Measurements from ENCODE around the gene TSHZ1.

TSHZ1 gene

DNA sequence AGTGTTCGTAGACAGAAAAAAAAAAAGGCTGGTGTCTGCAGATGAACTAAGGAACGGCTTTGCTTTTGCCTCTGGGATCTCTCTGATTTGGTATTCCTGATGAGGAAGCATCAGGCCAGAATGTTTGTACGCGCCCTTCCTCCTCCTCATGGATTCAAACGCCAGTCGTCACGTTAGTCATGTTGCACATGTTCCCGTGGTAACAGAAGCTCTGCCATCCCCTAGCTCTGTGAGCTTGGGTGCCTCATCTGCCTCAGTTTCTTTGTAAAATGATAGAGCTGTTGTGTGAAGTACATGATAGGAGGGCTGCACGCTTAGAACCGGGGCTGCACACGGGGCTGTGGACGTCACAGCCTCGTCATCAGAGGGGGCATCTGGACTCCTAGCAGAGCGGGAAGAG lies 47.0 kb downstream of the TSHZ1 start:
- no peak overlapping the region for H3K4me3 ChIP-seq (ENCODE audit: low read length)
- H3K4me1 ChIP-seq (ENCODE audit: control insufficient read depth, low read depth, low read length), result no peaks in the 10 kb centered on the region
- no peak overlapping the region for H3K9ac ChIP-seq (ENCODE audit: low read length)
- H3K36me3 ChIP-seq (ENCODE audit: control insufficient read depth, low read depth, low read length), result no peaks in the 10 kb centered on the region
- H3K9me3 ChIP-seq (ENCODE audit: control insufficient read depth, low read depth, low read length), result no peaks in the 10 kb centered on the region
- H3K27ac ChIP-seq (ENCODE audit: low read length), result no peak overlapping the region
- no peaks in the 10 kb centered on the region for H3K27me3 ChIP-seq (ENCODE audit: control insufficient read depth, insufficient read depth, low read length)

DNA sequence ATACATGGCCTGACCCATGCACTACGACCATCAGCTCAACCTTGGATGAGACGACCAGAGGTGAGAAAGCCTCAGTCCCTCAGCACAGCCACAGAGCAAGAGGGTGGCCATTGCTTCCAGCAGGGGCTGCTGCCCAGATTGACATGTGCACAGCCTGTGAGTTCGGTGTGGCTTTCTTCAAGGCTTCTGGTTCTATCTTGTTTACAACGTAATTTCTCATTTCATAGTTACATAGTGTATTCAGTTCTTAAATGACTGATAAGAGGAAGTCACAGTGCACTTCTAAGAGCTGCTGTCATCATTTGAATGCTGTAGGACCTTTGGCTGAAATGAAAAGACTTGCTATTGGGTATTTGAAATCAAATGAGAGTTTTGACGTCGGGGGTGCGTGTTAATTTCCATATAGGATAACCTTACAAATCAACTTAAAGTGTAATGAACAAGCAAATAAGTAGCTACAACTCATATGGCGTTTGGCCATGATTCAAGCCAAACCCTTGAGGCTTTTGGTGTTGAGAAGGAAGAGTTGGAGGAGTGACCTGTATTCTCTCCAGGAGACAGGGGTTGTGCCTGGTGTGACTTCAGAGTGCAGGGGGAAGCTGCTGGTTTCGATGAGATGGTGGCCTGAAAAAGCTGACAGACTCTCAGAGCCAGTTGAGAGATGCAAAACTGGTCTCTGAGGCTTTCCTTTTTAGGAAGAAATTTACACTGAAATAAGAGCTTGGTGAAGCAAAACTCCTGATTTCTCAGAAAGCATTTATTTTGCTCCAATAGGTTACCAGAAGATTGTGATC lies 51.0 kb downstream of the TSHZ1 start:
- no peak overlapping the region for H3K9ac ChIP-seq (ENCODE audit: low read length)
- H3K4me3 ChIP-seq (ENCODE audit: low read length), result no peak overlapping the region
- H3K9me3 ChIP-seq (ENCODE audit: control insufficient read depth, low read depth, low read length), result no peaks in the 10 kb centered on the region
- H3K36me3 ChIP-seq (ENCODE audit: control insufficient read depth, low read depth, low read length), result no peaks in the 10 kb centered on the region
- no peak overlapping the region for H3K27ac ChIP-seq (ENCODE audit: low read length)
- H3K4me1 ChIP-seq (ENCODE audit: control insufficient read depth, low read depth, low read length), result no peaks in the 10 kb centered on the region
- no peaks in the 10 kb centered on the region for H3K27me3 ChIP-seq (ENCODE audit: control insufficient read depth, insufficient read depth, low read length)

DNA sequence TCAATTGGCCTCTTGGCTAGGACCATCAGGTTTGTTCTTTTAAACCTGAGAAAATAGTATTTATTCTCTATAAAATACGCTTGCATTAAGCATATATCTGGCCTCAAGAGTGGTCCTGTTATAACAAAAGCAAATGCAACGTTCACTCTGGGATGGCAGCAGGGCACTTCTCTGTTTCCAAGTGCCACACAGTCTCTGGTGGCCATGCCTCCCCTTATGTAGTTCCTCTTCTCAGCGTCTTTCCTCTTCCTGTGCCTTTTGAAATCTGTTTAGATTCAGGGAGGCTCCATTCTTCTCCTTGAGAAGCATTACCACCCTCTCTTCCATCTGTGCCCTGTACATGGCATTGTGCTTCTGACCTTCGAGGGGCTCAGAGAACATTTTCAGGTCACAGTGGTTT lies 51.9 kb downstream of the TSHZ1 start:
- Histone ChIP-seq H3K9ac (ENCODE audit: low read length) (no peak overlapping the region), H3K27ac (ENCODE audit: low read length) (no peak overlapping the region), H3K4me1 (ENCODE audit: control insufficient read depth, low read depth, low read length) (no peaks in the 10 kb centered on the region), H3K9me3 (ENCODE audit: control insufficient read depth, low read depth, low read length) (no peaks in the 10 kb centered on the region), H3K27me3 (ENCODE audit: control insufficient read depth, insufficient read depth, low read length) (no peaks in the 10 kb centered on the region), H3K36me3 (ENCODE audit: control insufficient read depth, low read depth, low read length) (no peaks in the 10 kb centered on the region), H3K4me3 (ENCODE audit: low read length) (no peak overlapping the region)

GRCh38 chr18:75264195-75264594 lies 53.6 kb downstream of the TSHZ1 start:
- Histone ChIP-seq H3K9me3 (ENCODE audit: control insufficient read depth, low read depth, low read length) (no peaks in the 10 kb centered on the region), H3K36me3 (ENCODE audit: control insufficient read depth, low read depth, low read length) (no peaks in the 10 kb centered on the region), H3K27ac (ENCODE audit: low read length) (no peak overlapping the region), H3K4me1 (ENCODE audit: control insufficient read depth, low read depth, low read length) (no peaks in the 10 kb centered on the region), H3K27me3 (ENCODE audit: control insufficient read depth, insufficient read depth, low read length) (no peaks in the 10 kb centered on the region), H3K9ac (ENCODE audit: low read length) (no peak overlapping the region), H3K4me3 (ENCODE audit: low read length) (no peak overlapping the region)

DNA sequence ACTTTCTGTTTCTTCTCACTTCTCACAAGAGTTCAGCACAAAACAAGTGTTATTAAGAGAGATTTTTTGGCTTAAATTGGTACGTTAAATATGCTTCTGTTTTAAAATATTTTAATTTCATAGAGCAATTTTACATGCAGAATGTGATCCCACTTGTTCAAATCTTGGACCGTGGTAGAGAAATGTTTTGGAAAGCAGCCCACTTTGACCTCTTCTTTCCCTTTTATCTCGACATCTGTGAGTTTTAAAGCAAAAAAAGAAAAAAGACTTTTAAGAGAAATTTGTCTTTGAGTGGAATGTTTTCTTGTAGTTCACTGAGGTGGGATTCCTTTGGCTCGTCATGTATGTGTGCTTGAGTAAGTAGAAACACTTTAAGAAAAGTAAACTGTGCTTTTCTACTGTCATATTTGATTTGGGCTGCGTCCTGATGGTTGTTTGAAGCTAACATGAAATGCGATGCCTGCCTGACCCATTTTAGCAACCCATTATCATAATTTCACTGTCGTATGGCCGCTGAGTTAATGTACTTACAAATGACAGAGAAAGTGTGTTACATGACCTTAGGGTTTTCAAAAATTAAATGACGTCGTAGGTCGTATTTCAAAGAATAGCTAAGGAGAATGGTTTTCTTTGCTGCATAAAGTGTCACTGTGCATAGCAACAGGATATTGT lies 54.5 kb downstream of the TSHZ1 start:
- Histone ChIP-seq H3K9ac (ENCODE audit: low read length) (no peak overlapping the region), H3K9me3 (ENCODE audit: control insufficient read depth, low read depth, low read length) (no peaks in the 10 kb centered on the region), H3K4me1 (ENCODE audit: control insufficient read depth, low read depth, low read length) (no peaks in the 10 kb centered on the region), H3K4me3 (ENCODE audit: low read length) (no peak overlapping the region), H3K27me3 (ENCODE audit: control insufficient read depth, insufficient read depth, low read length) (no peaks in the 10 kb centered on the region), H3K27ac (ENCODE audit: low read length) (no peak overlapping the region), H3K36me3 (ENCODE audit: control insufficient read depth, low read depth, low read length) (no peaks in the 10 kb centered on the region)

GRCh38 chr18:75265872-75266271 lies 55.3 kb downstream of the TSHZ1 start:
- Histone ChIP-seq H3K4me1 (ENCODE audit: control insufficient read depth, low read depth, low read length) (no peaks in the 10 kb centered on the region), H3K9ac (ENCODE audit: low read length) (no peak overlapping the region), H3K27me3 (ENCODE audit: control insufficient read depth, insufficient read depth, low read length) (no peaks in the 10 kb centered on the region), H3K4me3 (ENCODE audit: low read length) (no peak overlapping the region), H3K27ac (ENCODE audit: low read length) (no peak overlapping the region), H3K36me3 (ENCODE audit: control insufficient read depth, low read depth, low read length) (no peaks in the 10 kb centered on the region), H3K9me3 (ENCODE audit: control insufficient read depth, low read depth, low read length) (no peaks in the 10 kb centered on the region)

DNA sequence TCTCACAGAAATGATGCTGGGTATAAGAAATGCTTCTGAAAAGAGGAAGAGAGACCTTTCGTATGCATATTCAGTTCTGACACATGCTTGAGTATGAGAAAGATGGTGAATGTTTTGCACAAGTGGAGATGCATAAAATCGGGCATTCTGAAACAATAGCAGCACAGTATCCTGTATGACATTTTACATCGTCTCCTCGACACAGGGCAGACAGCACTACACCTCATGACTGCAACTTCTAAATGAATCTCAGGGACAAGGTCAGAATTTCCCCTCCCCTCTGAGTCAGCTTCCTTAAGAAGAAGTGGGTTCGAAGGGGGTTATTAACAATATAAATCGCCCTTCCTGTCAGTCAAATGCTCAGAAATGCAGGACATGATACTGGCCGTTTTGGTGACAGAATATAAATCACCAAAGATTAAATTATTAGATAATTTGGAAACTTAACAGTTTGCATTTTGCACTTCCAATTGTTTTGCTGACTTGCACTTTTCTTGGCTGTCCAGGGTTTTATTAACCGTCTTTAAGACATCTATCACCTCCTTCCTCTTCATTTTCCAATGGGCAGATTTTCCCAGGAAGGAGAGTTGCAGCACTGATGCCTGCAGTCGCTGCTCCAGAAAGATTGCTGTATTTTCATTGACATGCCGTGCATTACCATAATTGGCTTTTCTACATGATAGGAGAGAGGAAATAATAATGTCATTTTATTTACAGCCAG lies 57.2 kb downstream of the TSHZ1 start:
- H3K36me3 ChIP-seq (ENCODE audit: control insufficient read depth, low read depth, low read length), result no peaks in the 10 kb centered on the region
- H3K4me3 ChIP-seq (ENCODE audit: low read length), result no peak overlapping the region
- H3K4me1 ChIP-seq (ENCODE audit: control insufficient read depth, low read depth, low read length), result peaks cover 3% of the 10 kb centered on the region
- H3K27ac ChIP-seq (ENCODE audit: low read length), result no peak overlapping the region
- H3K9me3 ChIP-seq (ENCODE audit: control insufficient read depth, low read depth, low read length), result no peaks in the 10 kb centered on the region
- H3K27me3 ChIP-seq (ENCODE audit: control insufficient read depth, insufficient read depth, low read length), result no peaks in the 10 kb centered on the region
- no peak overlapping the region for H3K9ac ChIP-seq (ENCODE audit: low read length)

DNA sequence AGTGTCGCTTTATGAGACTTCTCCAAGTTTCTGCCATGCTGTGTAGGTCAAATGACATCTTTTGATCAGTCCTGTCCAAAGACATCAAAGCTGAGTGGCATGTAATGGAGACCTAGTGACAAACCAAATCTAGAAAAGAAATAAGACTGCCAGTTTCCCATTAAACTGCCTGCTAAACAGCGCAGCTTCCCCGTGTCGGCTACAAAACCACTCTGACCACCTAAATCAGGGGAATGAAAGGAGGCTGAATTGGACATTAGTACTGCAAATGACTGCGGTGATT lies 57.7 kb downstream of the TSHZ1 start:
- Histone ChIP-seq H3K4me1 (ENCODE audit: control insufficient read depth, low read depth, low read length) (peaks cover 3% of the 10 kb centered on the region), H3K27me3 (ENCODE audit: control insufficient read depth, insufficient read depth, low read length) (no peaks in the 10 kb centered on the region), H3K36me3 (ENCODE audit: control insufficient read depth, low read depth, low read length) (no peaks in the 10 kb centered on the region), H3K4me3 (ENCODE audit: low read length) (no peak overlapping the region), H3K27ac (ENCODE audit: low read length) (no peak overlapping the region), H3K9ac (ENCODE audit: low read length) (no peak overlapping the region), H3K9me3 (ENCODE audit: control insufficient read depth, low read depth, low read length) (no peaks in the 10 kb centered on the region)

DNA sequence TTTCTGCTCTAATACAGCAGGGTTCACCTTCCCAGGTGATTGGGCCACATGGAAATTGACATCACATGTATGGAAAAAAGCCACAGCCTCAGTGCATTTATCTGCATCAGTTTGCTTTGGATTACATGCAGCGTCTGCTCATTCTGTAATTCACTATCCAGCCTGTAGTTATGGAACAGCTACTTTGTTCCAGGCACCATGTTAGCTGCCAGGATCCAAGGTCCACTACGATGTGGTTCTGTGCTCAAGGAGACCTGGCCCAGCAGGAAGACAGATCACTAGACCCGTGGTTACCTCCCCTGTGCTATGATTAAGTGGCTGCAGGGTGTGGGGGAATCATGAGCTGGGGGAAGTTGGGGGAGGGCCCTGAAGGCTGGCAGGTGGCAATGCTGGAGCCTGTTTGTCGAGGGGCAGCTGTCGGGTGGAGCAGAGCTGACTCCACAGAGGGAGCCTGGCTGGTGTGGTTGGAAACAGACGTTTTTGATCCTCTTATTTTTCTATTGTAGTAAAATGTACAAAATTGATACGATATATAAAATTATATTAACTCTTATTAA lies 58.6 kb downstream of the TSHZ1 start:
- H3K4me1 ChIP-seq (ENCODE audit: control insufficient read depth, low read depth, low read length), result peaks cover 3% of the 10 kb centered on the region
- H3K27me3 ChIP-seq (ENCODE audit: control insufficient read depth, insufficient read depth, low read length), result no peaks in the 10 kb centered on the region
- no peak overlapping the region for H3K27ac ChIP-seq (ENCODE audit: low read length)
- no peak overlapping the region for H3K4me3 ChIP-seq (ENCODE audit: low read length)
- no peaks in the 10 kb centered on the region for H3K9me3 ChIP-seq (ENCODE audit: control insufficient read depth, low read depth, low read length)
- H3K9ac ChIP-seq (ENCODE audit: low read length), result no peak overlapping the region
- no peaks in the 10 kb centered on the region for H3K36me3 ChIP-seq (ENCODE audit: control insufficient read depth, low read depth, low read length)

- Histone ChIP-seq H3K4me3 (ENCODE audit: low read length) (no peak overlapping the region), H3K27ac (ENCODE audit: low read length) (no peak overlapping the region), H3K36me3 (ENCODE audit: control insufficient read depth, low read depth, low read length) (no peaks in the 10 kb centered on the region), H3K27me3 (ENCODE audit: control insufficient read depth, insufficient read depth, low read length) (no peaks in the 10 kb centered on the region), H3K4me1 (ENCODE audit: control insufficient read depth, low read depth, low read length) (peaks cover 3% of the 10 kb centered on the region), H3K9me3 (ENCODE audit: control insufficient read depth, low read depth, low read length) (no peaks in the 10 kb centered on the region), H3K9ac (ENCODE audit: low read length) (no peak overlapping the region)
These were observed 59.1 kb downstream of the TSHZ1 start for GRCh38 chr18:75269696-75270095.

- no peak overlapping the region for H3K27ac ChIP-seq (ENCODE audit: low read length)
- H3K4me1 ChIP-seq (ENCODE audit: control insufficient read depth, low read depth, low read length), result peaks cover 3% of the 10 kb centered on the region
- H3K27me3 ChIP-seq (ENCODE audit: control insufficient read depth, insufficient read depth, low read length), result no peaks in the 10 kb centered on the region
- H3K4me3 ChIP-seq (ENCODE audit: low read length), result no peak overlapping the region
- no peaks in the 10 kb centered on the region for H3K9me3 ChIP-seq (ENCODE audit: control insufficient read depth, low read depth, low read length)
- no peak overlapping the region for H3K9ac ChIP-seq (ENCODE audit: low read length)
- H3K36me3 ChIP-seq (ENCODE audit: control insufficient read depth, low read depth, low read length), result no peaks in the 10 kb centered on the region
These were observed 61.4 kb downstream of the TSHZ1 start for GRCh38 chr18:75271952-75272351.

Measured in iPS-18a (cell line).